GM19324 (cell line): ENCODE data around the gene PPARD.

Experiments
- ATAC-seq: cut with Tn5 transposase; IDR thresholded peaks from one replicate; pipeline ENCODE4 v1.9.1; 2021; ENCODE audit warnings: mild to moderate bottlenecking, moderate library complexity; ENCODE audit not compliant: unreplicated experiment, low FRiP score

PPARD gene

GRCh38 chr6:35402136-35402855 lies 59.9 kb downstream of the PPARD start:
- no peak for ATAC-seq

GRCh38 chr6:35402856-35403191 lies 60.5 kb downstream of the PPARD start:
- no peak for ATAC-seq

GRCh38 chr6:35403544-35404442 lies 61.4 kb downstream of the PPARD start:
- ATAC-seq: no peak

GRCh38 chr6:35406711-35407485 lies 64.5 kb downstream of the PPARD start:
- no peak for ATAC-seq

GRCh38 chr6:35409245-35409644 lies 66.9 kb downstream of the PPARD start:
- no peak for ATAC-seq

GRCh38 chr6:35410131-35410530 lies 67.8 kb downstream of the PPARD start:
- ATAC-seq: no peak

- ATAC-seq: no peak
These were observed 68.7 kb downstream of the PPARD start for GRCh38 chr6:35411066-35411465.

- ATAC-seq: no peak
These were observed 69.7 kb downstream of the PPARD start for GRCh38 chr6:35412102-35412501.

GRCh38 chr6:35413911-35414310 lies 71.6 kb downstream of the PPARD start:
- no peak for ATAC-seq

- ATAC-seq: no peak
These were observed 72.9 kb downstream of the PPARD start for GRCh38 chr6:35415065-35415891.

- ATAC-seq: no peak
These were observed 75.8 kb downstream of the PPARD start for GRCh38 chr6:35417979-35418661.

GRCh38 chr6:35419417-35419816 lies 77.1 kb downstream of the PPARD start:
- no peak for ATAC-seq

GRCh38 chr6:35419961-35420360 lies 77.6 kb downstream of the PPARD start:
- ATAC-seq: no peak

GRCh38 chr6:35425284-35425683 lies 82.9 kb downstream of the PPARD start:
- no peak for ATAC-seq

- ATAC-seq: no peak
These were observed 83.7 kb downstream of the PPARD start for GRCh38 chr6:35426074-35426473.

- ATAC-seq: no peak
These were observed 85.1 kb downstream of the PPARD start for GRCh38 chr6:35427435-35427834.

- ATAC-seq: no peak
These were observed 85.5 kb downstream of the PPARD start for GRCh38 chr6:35427851-35428321.

GRCh38 chr6:35428421-35429149 lies 86.2 kb downstream of the PPARD start:
- no peak for ATAC-seq

GRCh38 chr6:35429463-35429862 lies 87.1 kb downstream of the PPARD start:
- ATAC-seq: no peak
